SK-N-SH (cell line): ENCODE results near the gene UGT1A1. TPM values are rescaled to one million over a fixed set of nuclear protein-coding genes. Genes with fewer than 3 reads are reported as not detected.

ENCODE experiments used
- CTCF ChIA-PET: fragments of 300-600, 350-600 bp; formaldehyde crosslinking; extraction: SDS; loops from one replicate; lab custom pipeline; 2021; lab: Yijun Ruan, JAX
- POLR2A ChIA-PET: fragments of 350-600 bp; sonication (Branson Sonifier 250); formaldehyde crosslinking; extraction: SDS; loops from one replicate; lab custom pipeline; 2020; ENCODE audit warnings: antibody characterized with exemption, inconsistent platforms; lab: Yijun Ruan, JAX
- DNase-seq: peaks from one replicate; pipeline ENCODE4 v3.0.0; 2012
- H2AFZ ChIP-seq: fragments of 200-600 bp; sonication (generic); 2 replicates; pipeline ENCODE4 v1.8.1; 2016; ENCODE audit warnings: antibody characterized with exemption, mild to moderate bottlenecking, low read depth
- H3F3A ChIP-seq: fragments of 200-600 bp; sonication (generic); replicated peaks from 2 replicates; pipeline ENCODE3; 2016; ENCODE audit warnings: antibody characterized with exemption, mild to moderate bottlenecking; ENCODE audit not compliant: insufficient read depth
- H3K27ac ChIP-seq, 2 experiments: fragments of 200-500 bp in 1 of 2; fragments of 200-600 bp in 1 of 2; sonication (Bioruptor generic) in 1 of 2; sonication (generic), shearing (Covaris generic) in 1 of 2; 2 replicates each; pipeline versions ENCODE4 v1.5.1 to v1.6.1; 2014 to 2016; ENCODE audit warnings: low read depth in 2 of 2, inconsistent platforms in 1 of 2, low read length in 1 of 2, mild to moderate bottlenecking in 1 of 2, mixed read lengths in 1 of 2
- H3K27me3 ChIP-seq: fragments of 200-600 bp; sonication (generic), shearing (Covaris generic); 2 replicates; pipeline ENCODE4 v1.6.1; 2016; ENCODE audit warnings: mixed run types; ENCODE audit not compliant: insufficient read depth
- H3K36me3 ChIP-seq, 2 experiments: fragments of 200-500 bp in 1 of 2; fragments of 200-600 bp in 1 of 2; sonication (Bioruptor generic) in 1 of 2; sonication (generic) in 1 of 2; replicated peaks in 1 of 2; 2 replicates each; pipeline versions ENCODE3 to v1.5.1; 2014 to 2016; ENCODE audit warnings: low read length in 1 of 2, mild to moderate bottlenecking in 1 of 2; ENCODE audit not compliant: insufficient read depth in 2 of 2, control insufficient read depth in 1 of 2
- H3K4me1 ChIP-seq, 2 experiments: fragments of 200-500 bp in 1 of 2; fragments of 200-600 bp in 1 of 2; sonication (Bioruptor generic) in 1 of 2; sonication (generic), shearing (Covaris generic) in 1 of 2; 2 replicates each; pipeline versions ENCODE4 v1.5.1 to v1.6.1; 2014 to 2016; ENCODE audit warnings: low read depth in 1 of 2, low read length in 1 of 2, mixed run types in 1 of 2; ENCODE audit not compliant: insufficient read depth in 2 of 2, control insufficient read depth in 1 of 2
- H3K4me2 ChIP-seq: fragments of 200-600 bp; sonication (generic), shearing (Covaris generic); 2 replicates; pipeline ENCODE4 v1.6.1; 2017; ENCODE audit warnings: mixed run types
- H3K4me3 ChIP-seq, 2 experiments: fragments of 200-500 bp in 1 of 2; fragments of 200-600 bp in 1 of 2; sonication (Bioruptor generic) in 1 of 2; sonication (generic), shearing (Covaris generic) in 1 of 2; 2 replicates each; pipeline versions ENCODE4 v1.5.1 to v1.8.1; 2014 to 2016; ENCODE audit warnings: low read depth in 2 of 2, inconsistent platforms in 1 of 2, low read length in 1 of 2, mild to moderate bottlenecking in 1 of 2, mixed read lengths in 1 of 2, moderate library complexity in 1 of 2
- H3K79me2 ChIP-seq: fragments of 200-600 bp; sonication (generic); 2 replicates; pipeline ENCODE4 v1.8.1; 2017; ENCODE audit warnings: mild to moderate bottlenecking; ENCODE audit not compliant: insufficient read depth
- H3K9ac ChIP-seq: fragments of 200-600 bp; sonication (generic); 2 replicates; pipeline ENCODE4 v1.6.1; 2017; ENCODE audit warnings: mixed run types
- H3K9me2 ChIP-seq: fragments of 200-600 bp; sonication (generic); 2 replicates; pipeline ENCODE4 v1.6.1; 2017; ENCODE audit warnings: mixed run types
- H3K9me3 ChIP-seq: fragments of 200-600 bp; sonication (generic); 2 replicates; pipeline ENCODE4 v1.6.1; 2017; ENCODE audit warnings: mixed run types, mild to moderate bottlenecking, moderate library complexity
- H4K20me1 ChIP-seq: fragments of 200-600 bp; sonication (generic); 2 replicates; pipeline ENCODE4 v1.6.1; 2017; ENCODE audit warnings: mild to moderate bottlenecking, mixed run types; ENCODE audit not compliant: insufficient read depth
- EZH2phosphoT487 ChIP-seq: fragments of 200-600 bp; sonication (generic); IDR thresholded peaks from 2 replicates; pipeline ENCODE4 v1.6.1; 2017; ENCODE audit warnings: low read depth, mixed run types, mild to moderate bottlenecking, antibody characterized with exemption, moderate library complexity, borderline replicate concordance
- NFIC ChIP-seq: IDR thresholded peaks from 2 replicates; pipeline ENCODE4 v1.4.0; 2012; ENCODE audit warnings: borderline replicate concordance
- SIN3A ChIP-seq: IDR thresholded peaks from 2 replicates; pipeline ENCODE4 v1.6.1; 2012; ENCODE audit warnings: low read depth, mild to moderate bottlenecking, low read length, moderate library complexity, borderline replicate concordance
- TAF1 ChIP-seq: IDR thresholded peaks from 2 replicates; pipeline ENCODE4 v1.6.1; 2012; ENCODE audit warnings: low read depth, mild to moderate bottlenecking, low read length, moderate library complexity, borderline replicate concordance
- TEAD4 ChIP-seq: IDR thresholded peaks from 2 replicates; pipeline ENCODE4 v1.4.0; 2012; ENCODE audit warnings: mild to moderate bottlenecking, borderline replicate concordance; ENCODE audit not compliant: insufficient read depth
- WGBS: methylation state at CpG from one replicate; pipeline ENCODE4 v1.1.6; 2017; ENCODE audit warnings: low lambda C conversion rate; 5-methylcytosine and 5-hydroxymethylcytosine counted together
- polyA plus RNA-seq, 3 experiments: library from polyadenylated mRNA; depleted of rRNA; stranded (reverse); fragments of >200 nt; gene quantifications; 2 replicates each; pipeline ENCODE4 v1.2.3, GENCODE V29; 2012
- TF ChIP-seq, protein P1 (sequence below): IDR thresholded peaks from 2 replicates; pipeline ENCODE4 v1.4.0; 2012; ENCODE audit warnings: low read depth
- TF ChIP-seq, protein P2 (sequence below): IDR thresholded peaks from 2 replicates; pipeline ENCODE4 v1.6.1; 2012; ENCODE audit warnings: mild to moderate bottlenecking, low read depth, low read length, moderate library complexity
- TF ChIP-seq, protein P3 (sequence below): fragments of 150-350 bp; IDR thresholded peaks from 2 replicates; pipeline ENCODE4 v1.6.1; 2016; ENCODE audit warnings: mild to moderate bottlenecking, low read depth, low read length
- TF ChIP-seq, protein P4 (sequence below): IDR thresholded peaks from 2 replicates; pipeline ENCODE4 v1.4.0; 2012; ENCODE audit warnings: low read depth, borderline replicate concordance

UGT1A1 gene
- polyA plus RNA-seq, 1 of the 3 experiments (the other 2 are of a cell fraction), result not detected

GRCh38 chr2:233746475-233747282 is 13.4 kb upstream of the UGT1A1 start:
- Histone ChIP-seq H3K9me2 (no peaks in the 10 kb centered on the region), H3K9ac (no peak overlapping the region), H3K4me2 (no peak overlapping the region), H4K20me1 (no peaks in the 10 kb centered on the region), H3K79me2 (no peaks in the 10 kb centered on the region), H3K4me1 (no peaks in the 10 kb centered on the region), H3K9me3 (no peaks in the 10 kb centered on the region), H3K4me3 (no peak overlapping the region), H3K36me3 (no peaks in the 10 kb centered on the region), H3K27ac (no peak overlapping the region), H3K27me3 (no peaks in the 10 kb centered on the region; the same call in 1 of the 2 replicates), H3F3A (no peaks in the 10 kb centered on the region), H2AFZ (no peak overlapping the region)
- WGBS, result 53% methylated on average over 10 of the region's 10 CpGs
- TF ChIP-seq, protein P1, sequence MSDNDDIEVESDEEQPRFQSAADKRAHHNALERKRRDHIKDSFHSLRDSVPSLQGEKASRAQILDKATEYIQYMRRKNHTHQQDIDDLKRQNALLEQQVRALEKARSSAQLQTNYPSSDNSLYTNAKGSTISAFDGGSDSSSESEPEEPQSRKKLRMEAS, result no peak
- TF ChIP-seq TEAD4, result no peak
- TF ChIP-seq, protein P2, sequence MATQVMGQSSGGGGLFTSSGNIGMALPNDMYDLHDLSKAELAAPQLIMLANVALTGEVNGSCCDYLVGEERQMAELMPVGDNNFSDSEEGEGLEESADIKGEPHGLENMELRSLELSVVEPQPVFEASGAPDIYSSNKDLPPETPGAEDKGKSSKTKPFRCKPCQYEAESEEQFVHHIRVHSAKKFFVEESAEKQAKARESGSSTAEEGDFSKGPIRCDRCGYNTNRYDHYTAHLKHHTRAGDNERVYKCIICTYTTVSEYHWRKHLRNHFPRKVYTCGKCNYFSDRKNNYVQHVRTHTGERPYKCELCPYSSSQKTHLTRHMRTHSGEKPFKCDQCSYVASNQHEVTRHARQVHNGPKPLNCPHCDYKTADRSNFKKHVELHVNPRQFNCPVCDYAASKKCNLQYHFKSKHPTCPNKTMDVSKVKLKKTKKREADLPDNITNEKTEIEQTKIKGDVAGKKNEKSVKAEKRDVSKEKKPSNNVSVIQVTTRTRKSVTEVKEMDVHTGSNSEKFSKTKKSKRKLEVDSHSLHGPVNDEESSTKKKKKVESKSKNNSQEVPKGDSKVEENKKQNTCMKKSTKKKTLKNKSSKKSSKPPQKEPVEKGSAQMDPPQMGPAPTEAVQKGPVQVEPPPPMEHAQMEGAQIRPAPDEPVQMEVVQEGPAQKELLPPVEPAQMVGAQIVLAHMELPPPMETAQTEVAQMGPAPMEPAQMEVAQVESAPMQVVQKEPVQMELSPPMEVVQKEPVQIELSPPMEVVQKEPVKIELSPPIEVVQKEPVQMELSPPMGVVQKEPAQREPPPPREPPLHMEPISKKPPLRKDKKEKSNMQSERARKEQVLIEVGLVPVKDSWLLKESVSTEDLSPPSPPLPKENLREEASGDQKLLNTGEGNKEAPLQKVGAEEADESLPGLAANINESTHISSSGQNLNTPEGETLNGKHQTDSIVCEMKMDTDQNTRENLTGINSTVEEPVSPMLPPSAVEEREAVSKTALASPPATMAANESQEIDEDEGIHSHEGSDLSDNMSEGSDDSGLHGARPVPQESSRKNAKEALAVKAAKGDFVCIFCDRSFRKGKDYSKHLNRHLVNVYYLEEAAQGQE, result no peak
- no peak for TF ChIP-seq EZH2phosphoT487
- TF ChIP-seq, protein P3, sequence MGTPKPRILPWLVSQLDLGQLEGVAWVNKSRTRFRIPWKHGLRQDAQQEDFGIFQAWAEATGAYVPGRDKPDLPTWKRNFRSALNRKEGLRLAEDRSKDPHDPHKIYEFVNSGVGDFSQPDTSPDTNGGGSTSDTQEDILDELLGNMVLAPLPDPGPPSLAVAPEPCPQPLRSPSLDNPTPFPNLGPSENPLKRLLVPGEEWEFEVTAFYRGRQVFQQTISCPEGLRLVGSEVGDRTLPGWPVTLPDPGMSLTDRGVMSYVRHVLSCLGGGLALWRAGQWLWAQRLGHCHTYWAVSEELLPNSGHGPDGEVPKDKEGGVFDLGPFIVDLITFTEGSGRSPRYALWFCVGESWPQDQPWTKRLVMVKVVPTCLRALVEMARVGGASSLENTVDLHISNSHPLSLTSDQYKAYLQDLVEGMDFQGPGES, result no peak
- TF ChIP-seq TAF1, result no peak
- TF ChIP-seq NFIC, result no peak
- TF ChIP-seq, protein P4, sequence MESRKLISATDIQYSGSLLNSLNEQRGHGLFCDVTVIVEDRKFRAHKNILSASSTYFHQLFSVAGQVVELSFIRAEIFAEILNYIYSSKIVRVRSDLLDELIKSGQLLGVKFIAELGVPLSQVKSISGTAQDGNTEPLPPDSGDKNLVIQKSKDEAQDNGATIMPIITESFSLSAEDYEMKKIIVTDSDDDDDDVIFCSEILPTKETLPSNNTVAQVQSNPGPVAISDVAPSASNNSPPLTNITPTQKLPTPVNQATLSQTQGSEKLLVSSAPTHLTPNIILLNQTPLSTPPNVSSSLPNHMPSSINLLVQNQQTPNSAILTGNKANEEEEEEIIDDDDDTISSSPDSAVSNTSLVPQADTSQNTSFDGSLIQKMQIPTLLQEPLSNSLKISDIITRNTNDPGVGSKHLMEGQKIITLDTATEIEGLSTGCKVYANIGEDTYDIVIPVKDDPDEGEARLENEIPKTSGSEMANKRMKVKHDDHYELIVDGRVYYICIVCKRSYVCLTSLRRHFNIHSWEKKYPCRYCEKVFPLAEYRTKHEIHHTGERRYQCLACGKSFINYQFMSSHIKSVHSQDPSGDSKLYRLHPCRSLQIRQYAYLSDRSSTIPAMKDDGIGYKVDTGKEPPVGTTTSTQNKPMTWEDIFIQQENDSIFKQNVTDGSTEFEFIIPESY, result no peak
- TF ChIP-seq SIN3A, result no peak
- ChIA-PET CTCF (interaction anchor here (1.9 kb wide), 1 partner anchor 35 kb away, joined by 6 read pairs; no protein-coding TSS in a partner anchor), POLR2A (no interaction called here)
- no peak for DNase-seq
